ENCODE data around the gene CYP2A13. TPM values are rescaled to one million over a fixed set of nuclear protein-coding genes. Genes with fewer than 3 reads are reported as not detected.
A peak's percentile ranks its signal among the peaks of the same experiment; 100 is the strongest.
"Not testable (repeated sequence)": the region's sequence is repeated elsewhere in the genome, so short reads cannot be mapped to it uniquely, and the experiment has no call there.

Gene CYP2A13
- not detected for polyA plus RNA-seq

GRCh38 chr19:41088151-41088550 lies at the start of gene CYP2A13:
CYP2A13 (plus strand) TSS chr19:41088451; CDS start chr19:41088472, 21 bp downstream.
- peaks cover 42% of the 10 kb centered on the region for H3K27me3 Mint-ChIP-seq
- H3K4me1 Mint-ChIP-seq: peaks cover 0 to 4% (median 0%) of the 10 kb centered on the region in 3 donors
- H3K36me3 Mint-ChIP-seq: no peaks in the 10 kb centered on the region
- no peak within 1 kb of the TSS for H3K4me3 Mint-ChIP-seq
- H3K27ac Mint-ChIP-seq: no peak within 1 kb of the TSS
- no peaks in the 10 kb centered on the region for H3K9me3 Mint-ChIP-seq

GRCh38 chr19:41039806-41040205 lies 48.4 kb upstream of the CYP2A13 start:
- no peaks in the 10 kb centered on the region for H3K4me1 Mint-ChIP-seq
- H3K27me3 Mint-ChIP-seq: peaks cover 2% of the 10 kb centered on the region
- no peak overlapping the region for H3K4me3 Mint-ChIP-seq
- H3K27ac Mint-ChIP-seq: no peak overlapping the region
- peaks cover 0 to 8% (median 4%) of the 10 kb centered on the region in 3 donors for H3K9me3 Mint-ChIP-seq
- H3K36me3 Mint-ChIP-seq: no peaks in the 10 kb centered on the region

GRCh38 chr19:41045095-41045494 lies 43.2 kb upstream of the CYP2A13 start:
- H3K4me3 Mint-ChIP-seq, H3K4me1 Mint-ChIP-seq, H3K9me3 Mint-ChIP-seq, H3K36me3 Mint-ChIP-seq: not testable (repeated sequence)
- peaks cover 18% of the 10 kb centered on the region for H3K27me3 Mint-ChIP-seq
- peak overlapping the region in 1 of 3 donors; percentile 44 for H3K27ac Mint-ChIP-seq

- Mint-ChIP-seq H3K36me3 (no peaks in the 10 kb centered on the region), H3K27ac (no peak overlapping the region), H3K4me3 (no peak overlapping the region), H3K4me1 (no peaks in the 10 kb centered on the region), H3K27me3 (peaks cover 32% of the 10 kb centered on the region), H3K9me3 (no peaks in the 10 kb centered on the region)
These were observed 37.8 kb upstream of the CYP2A13 start for GRCh38 chr19:41050426-41050825.

GRCh38 chr19:41052162-41052561 lies 36.1 kb upstream of the CYP2A13 start:
- peaks cover 35% of the 10 kb centered on the region for H3K27me3 Mint-ChIP-seq
- H3K4me1 Mint-ChIP-seq, H3K36me3 Mint-ChIP-seq, H3K4me3 Mint-ChIP-seq, H3K9me3 Mint-ChIP-seq, H3K27ac Mint-ChIP-seq: not testable (repeated sequence)

GRCh38 chr19:41053331-41053730 lies 34.9 kb upstream of the CYP2A13 start:
- H3K4me3 Mint-ChIP-seq, H3K4me1 Mint-ChIP-seq, H3K36me3 Mint-ChIP-seq, H3K27ac Mint-ChIP-seq, H3K9me3 Mint-ChIP-seq: not testable (repeated sequence)
- H3K27me3 Mint-ChIP-seq: peaks cover 36% of the 10 kb centered on the region

- no peak overlapping the region for H3K4me3 Mint-ChIP-seq
- peaks cover 0 to 2% (median 0%) of the 10 kb centered on the region in 3 donors for H3K4me1 Mint-ChIP-seq
- no peaks in the 10 kb centered on the region for H3K9me3 Mint-ChIP-seq
- H3K27ac Mint-ChIP-seq: no peak overlapping the region
- H3K36me3 Mint-ChIP-seq: no peaks in the 10 kb centered on the region
- H3K27me3 Mint-ChIP-seq: peaks cover 11% of the 10 kb centered on the region
These were observed 23.2 kb upstream of the CYP2A13 start for GRCh38 chr19:41064974-41065569.

GRCh38 chr19:41076286-41076685 lies 12.0 kb upstream of the CYP2A13 start:
- peaks cover 2% of the 10 kb centered on the region for H3K36me3 Mint-ChIP-seq
- H3K4me3 Mint-ChIP-seq: no peak overlapping the region
- peaks cover 15% of the 10 kb centered on the region for H3K27me3 Mint-ChIP-seq
- peaks cover 10 to 23% (median 17%) of the 10 kb centered on the region in 3 donors for H3K9me3 Mint-ChIP-seq
- no peak overlapping the region for H3K27ac Mint-ChIP-seq
- no peaks in the 10 kb centered on the region for H3K4me1 Mint-ChIP-seq

- no peaks in the 10 kb centered on the region for H3K4me1 Mint-ChIP-seq
- no peak overlapping the region for H3K27ac Mint-ChIP-seq
- peaks cover 2% of the 10 kb centered on the region for H3K36me3 Mint-ChIP-seq
- H3K4me3 Mint-ChIP-seq: no peak overlapping the region
- H3K9me3 Mint-ChIP-seq: peaks cover 11 to 21% (median 13%) of the 10 kb centered on the region in 3 donors
- peaks cover 27% of the 10 kb centered on the region for H3K27me3 Mint-ChIP-seq
These were observed 4.7 kb upstream of the CYP2A13 start for GRCh38 chr19:41083516-41083915.

- peaks cover 2 to 4% (median 4%) of the 10 kb centered on the region in 3 donors for H3K9me3 Mint-ChIP-seq
- peaks cover 35% of the 10 kb centered on the region for H3K27me3 Mint-ChIP-seq
These were observed 2.4 kb upstream of the CYP2A13 start for GRCh38 chr19:41085748-41086415.

GRCh38 chr19:41089959-41090358 lies 1.7 kb downstream of the CYP2A13 start:
- Mint-ChIP-seq H3K4me3 (no peak overlapping the region), H3K27me3 (peaks cover 37% of the 10 kb centered on the region), H3K36me3 (peaks cover under 1% of the 10 kb centered on the region), H3K27ac (no peak overlapping the region), H3K9me3 (no peaks in the 10 kb centered on the region), H3K4me1 (peaks cover 0 to 4% (median 0%) of the 10 kb centered on the region in 3 donors)

More at GRCh38 chr19:41085748-41086415, 2.4 kb upstream of the CYP2A13 start:
- Mint-ChIP-seq H3K4me1 (peaks cover 0 to 3% (median 0%) of the 10 kb centered on the region in 3 donors), H3K36me3 (no peaks in the 10 kb centered on the region), H3K27ac (peak overlapping the region in 1 of 3 donors; percentile 41), H3K4me3 (no peak overlapping the region)

GRCh38 chr19:41095703-41096102 lies 7.5 kb downstream of the CYP2A13 start:
- Mint-ChIP-seq H3K27ac (no peak overlapping the region), H3K27me3 (peaks cover 29% of the 10 kb centered on the region), H3K4me1 (peaks cover 0 to 2% (median 0%) of the 10 kb centered on the region in 3 donors), H3K36me3 (peaks cover 1% of the 10 kb centered on the region), H3K9me3 (peaks cover 0 to 4% (median 3%) of the 10 kb centered on the region in 3 donors), H3K4me3 (no peak overlapping the region)

- peaks cover 3 to 4% (median 4%) of the 10 kb centered on the region in 3 donors for H3K9me3 Mint-ChIP-seq
- H3K27ac Mint-ChIP-seq: no peak overlapping the region
- no peaks in the 10 kb centered on the region for H3K4me1 Mint-ChIP-seq
- H3K36me3 Mint-ChIP-seq: peaks cover 1% of the 10 kb centered on the region
- H3K27me3 Mint-ChIP-seq: peaks cover 25% of the 10 kb centered on the region
- no peak overlapping the region for H3K4me3 Mint-ChIP-seq
These were observed 8.1 kb downstream of the CYP2A13 start for GRCh38 chr19:41096353-41096752.

- Mint-ChIP-seq H3K9me3 (peaks cover 3 to 13% (median 9%) of the 10 kb centered on the region in 3 donors), H3K4me3 (no peak overlapping the region), H3K4me1 (no peaks in the 10 kb centered on the region), H3K27me3 (peaks cover 19% of the 10 kb centered on the region), H3K36me3 (peaks cover 1% of the 10 kb centered on the region), H3K27ac (no peak overlapping the region)
These were observed 9.1 kb downstream of the CYP2A13 start for GRCh38 chr19:41097302-41097701.

- no peak overlapping the region for H3K4me3 Mint-ChIP-seq
- H3K4me1 Mint-ChIP-seq: no peaks in the 10 kb centered on the region
- peaks cover 3 to 15% (median 9%) of the 10 kb centered on the region in 3 donors for H3K9me3 Mint-ChIP-seq
- H3K36me3 Mint-ChIP-seq: peaks cover 1% of the 10 kb centered on the region
- peaks cover 15% of the 10 kb centered on the region for H3K27me3 Mint-ChIP-seq
- no peak overlapping the region for H3K27ac Mint-ChIP-seq
These were observed 10.5 kb downstream of the CYP2A13 start for GRCh38 chr19:41098762-41099161.

GRCh38 chr19:41102210-41102609 lies 14.0 kb downstream of the CYP2A13 start:
- H3K4me3 Mint-ChIP-seq: peak overlapping the region in 1 of 4 donors; percentile 2
- not testable (repeated sequence) for H3K4me1 Mint-ChIP-seq, H3K36me3 Mint-ChIP-seq, H3K27ac Mint-ChIP-seq, H3K27me3 Mint-ChIP-seq
- H3K9me3 Mint-ChIP-seq: peaks cover 2 to 21% (median 19%) of the 10 kb centered on the region in 3 donors

All from IgD-negative memory B cell (primary cell).